Uterus (tissue), 2 donors: ENCODE measurements around the gene DTHD1.

Source experiments
- CTCF ChIP-seq, 4 experiments: fragments of 200-600 bp in 2 of 4; fragments of 450-650 bp in 2 of 4; sonication (generic) in 2 of 4; IDR thresholded peaks; one replicate each; pipeline ENCODE4 v1.5.1; 2016 to 2019; ENCODE audit warnings: antibody characterized with exemption in 4 of 4, mild to moderate bottlenecking in 2 of 4, moderate library complexity in 1 of 4
- POLR2A ChIP-seq, 2 donors: fragments of 450-650 bp; IDR thresholded peaks; one replicate each; pipeline ENCODE4 v1.6.1; 2016; ENCODE audit warnings: antibody characterized with exemption in 2 of 2, mild to moderate bottlenecking in 1 of 2, moderate library complexity in 1 of 2

GRCh38 chr4:36290641-36291040, 9.2 kb downstream of the DTHD1 start:
- TF ChIP-seq POLR2A (IDR thresholded peaks at IDR 0.05) (no peak), CTCF (IDR thresholded peaks at IDR 0.05) (no peak)
